Lower leg skin (tissue), 3 donors: Measurements from ENCODE around the gene RHOG.

Experiments
- CTCF ChIP-seq, 3 donors: fragments of 450-650 bp; IDR thresholded peaks; one replicate each; pipeline ENCODE4 v1.5.1; 2016; ENCODE audit warnings: antibody characterized with exemption in 3 of 3, mild to moderate bottlenecking in 3 of 3, moderate library complexity in 2 of 3
- POLR2A ChIP-seq, 2 donors: fragments of 450-650 bp; IDR thresholded peaks; one replicate each; pipeline ENCODE4 v1.6.1; 2016 to 2017; ENCODE audit warnings: antibody characterized with exemption in 2 of 2, mild to moderate bottlenecking in 1 of 2, moderate library complexity in 1 of 2

- no peak for TF ChIP-seq CTCF (IDR thresholded peaks at IDR 0.05)
- TF ChIP-seq POLR2A (IDR thresholded peaks at IDR 0.05) = no peak
These were observed 31.7 kb downstream of the RHOG start for GRCh38 chr11:3808861-3809623.
